Measurements from ENCODE around the gene C10orf71.

The C10orf71 gene

GRCh38 chr10:49365675-49366415, 66.9 kb downstream of the C10orf71 start:
- peaks cover under 1% of the 10 kb centered on the region for H3K4me1 ChIP-seq (ENCODE audit: control insufficient read depth, insufficient read depth, low read length)
- no peak overlapping the region for H3K9ac ChIP-seq (ENCODE audit: low read length)
- no peaks in the 10 kb centered on the region for H3K9me3 ChIP-seq (ENCODE audit: control insufficient read depth, low read length)
- H3K27me3 ChIP-seq (replicated peaks; ENCODE audit: control insufficient read depth, insufficient read depth, low read length) = peaks cover 27% of the 10 kb centered on the region
- DNase-seq (ENCODE audit: low read depth) = no peak
- H3K36me3 ChIP-seq (ENCODE audit: control insufficient read depth, insufficient read depth, low read length, severe bottlenecking) = no peaks in the 10 kb centered on the region
- no peak overlapping the region for H3K4me3 ChIP-seq (ENCODE audit: low read length)

GRCh38 chr10:49366460-49366859, 67.5 kb downstream of the C10orf71 start:
- Histone ChIP-seq H3K4me1 (ENCODE audit: control insufficient read depth, insufficient read depth, low read length) (no peaks in the 10 kb centered on the region), H3K27me3 (replicated peaks; ENCODE audit: control insufficient read depth, insufficient read depth, low read length) (peaks cover 29% of the 10 kb centered on the region), H3K9me3 (ENCODE audit: control insufficient read depth, low read length) (no peaks in the 10 kb centered on the region), H3K4me3 (ENCODE audit: low read length) (no peak overlapping the region), H3K36me3 (ENCODE audit: control insufficient read depth, insufficient read depth, low read length, severe bottlenecking) (no peaks in the 10 kb centered on the region), H3K9ac (ENCODE audit: low read length) (no peak overlapping the region)
- no peak for DNase-seq (ENCODE audit: low read depth)

GRCh38 chr10:49367600-49367999, 68.6 kb downstream of the C10orf71 start:
- peaks cover 29% of the 10 kb centered on the region for H3K27me3 ChIP-seq (replicated peaks; ENCODE audit: control insufficient read depth, insufficient read depth, low read length)
- H3K36me3 ChIP-seq (ENCODE audit: control insufficient read depth, insufficient read depth, low read length, severe bottlenecking) = no peaks in the 10 kb centered on the region
- no peaks in the 10 kb centered on the region for H3K9me3 ChIP-seq (ENCODE audit: control insufficient read depth, low read length)
- no peak overlapping the region for H3K4me3 ChIP-seq (ENCODE audit: low read length)
- no peak for DNase-seq (ENCODE audit: low read depth)
- no peaks in the 10 kb centered on the region for H3K4me1 ChIP-seq (ENCODE audit: control insufficient read depth, insufficient read depth, low read length)
- no peak overlapping the region for H3K9ac ChIP-seq (ENCODE audit: low read length)

- no peak overlapping the region for H3K9ac ChIP-seq (ENCODE audit: low read length)
- no peaks in the 10 kb centered on the region for H3K9me3 ChIP-seq (ENCODE audit: control insufficient read depth, low read length)
- H3K27me3 ChIP-seq (replicated peaks; ENCODE audit: control insufficient read depth, insufficient read depth, low read length) = peaks cover 29% of the 10 kb centered on the region
- no peaks in the 10 kb centered on the region for H3K4me1 ChIP-seq (ENCODE audit: control insufficient read depth, insufficient read depth, low read length)
- no peak for DNase-seq (ENCODE audit: low read depth)
- no peaks in the 10 kb centered on the region for H3K36me3 ChIP-seq (ENCODE audit: control insufficient read depth, insufficient read depth, low read length, severe bottlenecking)
- no peak overlapping the region for H3K4me3 ChIP-seq (ENCODE audit: low read length)
Observed at GRCh38 chr10:49368256-49368655, 69.3 kb downstream of the C10orf71 start.

- no peaks in the 10 kb centered on the region for H3K4me1 ChIP-seq (ENCODE audit: control insufficient read depth, insufficient read depth, low read length)
- H3K36me3 ChIP-seq (ENCODE audit: control insufficient read depth, insufficient read depth, low read length, severe bottlenecking) = no peaks in the 10 kb centered on the region
- H3K9ac ChIP-seq (ENCODE audit: low read length) = no peak overlapping the region
- no peaks in the 10 kb centered on the region for H3K9me3 ChIP-seq (ENCODE audit: control insufficient read depth, low read length)
- H3K27me3 ChIP-seq (replicated peaks; ENCODE audit: control insufficient read depth, insufficient read depth, low read length) = peaks cover 32% of the 10 kb centered on the region
- no peak for DNase-seq (ENCODE audit: low read depth)
- H3K4me3 ChIP-seq (ENCODE audit: low read length) = no peak overlapping the region
Observed at GRCh38 chr10:49369216-49370162, 70.5 kb downstream of the C10orf71 start.

- Histone ChIP-seq H3K27me3 (replicated peaks; ENCODE audit: control insufficient read depth, insufficient read depth, low read length) (peaks cover 35% of the 10 kb centered on the region), H3K9ac (ENCODE audit: low read length) (no peak overlapping the region), H3K9me3 (ENCODE audit: control insufficient read depth, low read length) (no peaks in the 10 kb centered on the region), H3K36me3 (ENCODE audit: control insufficient read depth, insufficient read depth, low read length, severe bottlenecking) (no peaks in the 10 kb centered on the region), H3K4me1 (ENCODE audit: control insufficient read depth, insufficient read depth, low read length) (no peaks in the 10 kb centered on the region), H3K4me3 (ENCODE audit: low read length) (no peak overlapping the region)
- DNase-seq (ENCODE audit: low read depth) = no peak
Observed at GRCh38 chr10:49370326-49371100, 71.5 kb downstream of the C10orf71 start.

GRCh38 chr10:49371967-49372366, 73.0 kb downstream of the C10orf71 start:
- H3K36me3 ChIP-seq (ENCODE audit: control insufficient read depth, insufficient read depth, low read length, severe bottlenecking) = no peaks in the 10 kb centered on the region
- no peak for DNase-seq (ENCODE audit: low read depth)

GRCh38 chr10:49373361-49373760, 74.4 kb downstream of the C10orf71 start:
- Histone ChIP-seq H3K27me3 (replicated peaks; ENCODE audit: control insufficient read depth, insufficient read depth, low read length) (peaks cover 43% of the 10 kb centered on the region), H3K36me3 (ENCODE audit: control insufficient read depth, insufficient read depth, low read length, severe bottlenecking) (no peaks in the 10 kb centered on the region), H3K9ac (ENCODE audit: low read length) (no peak overlapping the region), H3K9me3 (ENCODE audit: control insufficient read depth, low read length) (no peaks in the 10 kb centered on the region), H3K4me3 (ENCODE audit: low read length) (no peak overlapping the region), H3K4me1 (ENCODE audit: control insufficient read depth, insufficient read depth, low read length) (no peaks in the 10 kb centered on the region)
- no peak for DNase-seq (ENCODE audit: low read depth)

More at GRCh38 chr10:49371967-49372366, 73.0 kb downstream of the C10orf71 start:
- H3K4me1 ChIP-seq (ENCODE audit: control insufficient read depth, insufficient read depth, low read length) = no peaks in the 10 kb centered on the region
- H3K9me3 ChIP-seq (ENCODE audit: control insufficient read depth, low read length) = no peaks in the 10 kb centered on the region
- H3K27me3 ChIP-seq (replicated peaks; ENCODE audit: control insufficient read depth, insufficient read depth, low read length) = peaks cover 44% of the 10 kb centered on the region
- H3K4me3 ChIP-seq (ENCODE audit: low read length) = no peak overlapping the region
- no peak overlapping the region for H3K9ac ChIP-seq (ENCODE audit: low read length)

- H3K27me3 ChIP-seq (replicated peaks; ENCODE audit: control insufficient read depth, insufficient read depth, low read length) = peaks cover 36% of the 10 kb centered on the region
Observed at GRCh38 chr10:49374740-49375139, 75.8 kb downstream of the C10orf71 start.

GRCh38 chr10:49375611-49376010, 76.6 kb downstream of the C10orf71 start:
- Histone ChIP-seq H3K27me3 (replicated peaks; ENCODE audit: control insufficient read depth, insufficient read depth, low read length) (peaks cover 37% of the 10 kb centered on the region), H3K9me3 (ENCODE audit: control insufficient read depth, low read length) (no peaks in the 10 kb centered on the region), H3K4me3 (ENCODE audit: low read length) (no peak overlapping the region), H3K36me3 (ENCODE audit: control insufficient read depth, insufficient read depth, low read length, severe bottlenecking) (no peaks in the 10 kb centered on the region), H3K4me1 (ENCODE audit: control insufficient read depth, insufficient read depth, low read length) (no peaks in the 10 kb centered on the region), H3K9ac (ENCODE audit: low read length) (no peak overlapping the region)
- DNase-seq (ENCODE audit: low read depth) = no peak

More at GRCh38 chr10:49374740-49375139, 75.8 kb downstream of the C10orf71 start:
- Histone ChIP-seq H3K9me3 (ENCODE audit: control insufficient read depth, low read length) (no peaks in the 10 kb centered on the region), H3K9ac (ENCODE audit: low read length) (no peak overlapping the region), H3K4me3 (ENCODE audit: low read length) (no peak overlapping the region), H3K36me3 (ENCODE audit: control insufficient read depth, insufficient read depth, low read length, severe bottlenecking) (no peaks in the 10 kb centered on the region), H3K4me1 (ENCODE audit: control insufficient read depth, insufficient read depth, low read length) (no peaks in the 10 kb centered on the region)
- no peak for DNase-seq (ENCODE audit: low read depth)

Data from adipocyte (in vitro differentiated cells).